BLaER1 (cell line): ENCODE results near the gene KDM3B.

ENCODE experiments used
- H3K27ac ChIP-seq: shearing (Covaris generic); formaldehyde crosslinking; 2 replicates; pipeline ENCODE4 v1.8.1; 2022
- H3K27me3 ChIP-seq: shearing (Covaris generic); formaldehyde crosslinking; 2 replicates; pipeline ENCODE4 v1.8.1; 2022
- H3K36me3 ChIP-seq: shearing (Covaris generic); formaldehyde crosslinking; 2 replicates; pipeline ENCODE4 v1.8.1; 2022
- H3K4me1 ChIP-seq: shearing (Covaris generic); formaldehyde crosslinking; 2 replicates; pipeline ENCODE4 v1.8.1; 2022
- H3K4me2 ChIP-seq: shearing (Covaris generic); formaldehyde crosslinking; 2 replicates; pipeline ENCODE4 v1.8.1; 2022
- H3K4me3 ChIP-seq: shearing (Covaris generic); formaldehyde crosslinking; 2 replicates; pipeline ENCODE4 v1.8.1; 2022
- H3K9ac ChIP-seq: shearing (Covaris generic); formaldehyde crosslinking; 2 replicates; pipeline ENCODE4 v1.8.1; 2022
- H3K9me3 ChIP-seq: shearing (Covaris generic); formaldehyde crosslinking; 2 replicates; pipeline ENCODE4 v1.8.1; 2022
- H4K20me1 ChIP-seq: shearing (Covaris generic); formaldehyde crosslinking; 2 replicates; pipeline ENCODE4 v1.8.1; 2022
- Cebpa-rat ChIP-seq: shearing (Covaris generic); IDR thresholded peaks from 2 replicates; pipeline ENCODE4 v1.8.1; 2022

Gene KDM3B

DNA sequence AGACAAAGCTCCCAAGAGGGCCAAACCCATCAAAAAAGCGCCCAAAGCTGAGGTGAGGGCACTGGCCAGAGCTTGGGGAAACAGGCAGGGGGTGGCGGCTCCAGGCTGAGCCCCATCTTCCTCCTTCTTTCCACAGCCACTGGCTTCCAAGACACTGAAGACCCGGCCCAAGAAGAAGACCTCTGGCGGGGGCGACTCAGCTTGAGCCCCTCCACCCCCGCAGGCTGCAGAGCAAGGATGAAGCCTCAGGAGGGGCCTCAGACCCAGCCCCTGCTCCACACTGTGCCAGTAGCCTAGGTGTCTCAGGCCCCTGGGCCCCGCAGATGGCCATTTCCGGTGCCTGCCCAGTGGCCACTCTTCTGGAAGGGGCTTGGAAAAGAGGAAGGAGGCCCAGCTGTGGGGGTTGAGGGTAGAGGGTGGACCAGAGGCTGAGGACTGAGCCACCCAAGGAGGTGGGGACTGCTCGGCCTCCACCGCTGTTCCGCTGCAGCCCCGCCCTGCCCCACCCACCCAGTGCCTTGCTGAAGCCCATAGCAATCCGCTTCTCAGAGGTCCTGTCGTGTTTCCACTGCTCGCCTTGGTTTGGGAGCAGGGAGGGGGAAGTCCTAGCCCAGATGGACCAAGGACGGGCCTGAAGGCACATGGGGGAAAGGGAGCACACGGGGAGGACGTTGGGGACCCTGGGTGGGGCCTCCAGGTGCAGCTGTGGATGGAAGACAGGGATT lies 93.2 kb downstream of the KDM3B start:
- Histone ChIP-seq H3K4me2 (no peak overlapping the region), H3K9ac (no peak overlapping the region), H3K27me3 (no peaks in the 10 kb centered on the region), H3K27ac (no peak overlapping the region), H3K4me1 (no peaks in the 10 kb centered on the region; the same call in 1 of the 2 replicates), H3K9me3 (no peaks in the 10 kb centered on the region), H3K4me3 (no peak overlapping the region), H3K36me3 (no peaks in the 10 kb centered on the region), H4K20me1 (no peaks in the 10 kb centered on the region)
- TF ChIP-seq Cebpa-rat, result no peak

DNA sequence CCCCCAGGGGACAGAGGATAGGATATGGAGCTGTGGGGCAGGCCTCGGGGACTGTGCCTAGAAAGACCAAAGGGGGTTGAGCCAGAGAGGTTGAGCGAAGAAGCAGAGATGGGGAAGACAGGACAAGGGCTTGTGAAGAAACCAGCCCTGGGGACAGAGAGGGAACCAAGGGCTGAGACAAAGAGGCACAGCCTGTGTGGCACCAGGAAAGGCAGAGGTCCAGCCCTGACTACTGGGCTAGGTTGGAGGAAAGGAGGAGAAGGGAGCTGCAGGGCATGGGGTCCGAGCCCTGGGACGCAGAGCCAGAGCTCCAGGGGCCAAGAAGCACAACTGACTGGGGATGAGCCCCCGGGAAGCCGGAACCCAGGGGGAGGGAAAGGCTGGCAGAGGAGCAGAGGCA lies 95.6 kb downstream of the KDM3B start:
- Histone ChIP-seq H3K9ac (no peak overlapping the region), H3K4me1 (no peaks in the 10 kb centered on the region; the same call in 1 of the 2 replicates), H3K27ac (no peak overlapping the region), H4K20me1 (no peaks in the 10 kb centered on the region), H3K4me3 (no peak overlapping the region), H3K9me3 (no peaks in the 10 kb centered on the region), H3K36me3 (no peaks in the 10 kb centered on the region), H3K4me2 (no peak overlapping the region), H3K27me3 (no peaks in the 10 kb centered on the region)
- no peak for TF ChIP-seq Cebpa-rat

DNA sequence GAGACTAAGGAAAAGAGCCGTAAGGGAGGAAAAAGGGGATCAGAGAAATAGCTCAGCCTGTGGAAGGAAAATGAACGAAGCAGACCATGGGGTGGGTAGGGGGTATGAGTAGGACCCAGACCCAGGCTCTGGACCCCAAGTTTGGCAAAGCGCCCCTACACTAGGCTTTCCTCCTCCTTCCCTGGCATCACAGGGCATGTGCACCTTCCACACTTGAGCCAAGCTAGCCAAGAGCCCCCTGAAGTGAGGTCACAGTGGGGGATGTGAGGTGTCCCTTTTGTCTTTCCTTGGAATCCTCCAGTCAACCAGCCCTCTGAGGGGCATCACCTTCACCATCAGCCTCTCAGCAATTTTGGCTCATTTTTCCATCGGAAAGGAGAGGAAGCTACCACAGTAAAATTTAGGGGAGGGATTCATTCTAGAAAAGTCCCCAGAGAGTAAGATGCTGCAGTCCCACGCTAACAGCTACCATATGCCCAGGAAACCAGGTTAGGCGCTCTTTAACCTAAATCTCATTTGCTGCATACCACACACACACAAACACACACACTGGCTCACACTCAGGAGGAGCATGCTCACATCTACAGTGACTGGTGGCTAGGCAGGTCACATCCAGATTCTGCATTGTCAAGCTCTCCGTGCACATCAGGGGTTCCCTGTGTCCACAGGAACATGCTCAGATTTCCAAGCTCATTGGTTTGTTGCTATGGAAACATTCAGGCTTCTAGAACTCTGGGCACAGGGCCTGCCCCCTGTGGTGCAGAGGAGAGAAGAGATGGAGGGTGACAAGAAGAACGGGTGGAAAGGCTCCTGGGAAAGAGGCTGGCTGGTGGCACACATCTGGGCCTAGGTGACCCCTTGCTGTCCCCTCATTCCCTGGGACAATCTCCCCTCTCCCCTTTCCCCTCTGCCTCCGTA lies 96.3 kb downstream of the KDM3B start:
- no peaks in the 10 kb centered on the region for H4K20me1 ChIP-seq
- no peak overlapping the region for H3K9ac ChIP-seq
- no peak for TF ChIP-seq Cebpa-rat
- H3K4me2 ChIP-seq, result no peak overlapping the region
- no peaks in the 10 kb centered on the region for H3K9me3 ChIP-seq
- H3K36me3 ChIP-seq, result no peaks in the 10 kb centered on the region
- H3K4me1 ChIP-seq, result no peaks in the 10 kb centered on the region; the same call in 1 of the 2 replicates
- H3K4me3 ChIP-seq, result no peak overlapping the region
- no peak overlapping the region for H3K27ac ChIP-seq
- H3K27me3 ChIP-seq, result no peaks in the 10 kb centered on the region

DNA sequence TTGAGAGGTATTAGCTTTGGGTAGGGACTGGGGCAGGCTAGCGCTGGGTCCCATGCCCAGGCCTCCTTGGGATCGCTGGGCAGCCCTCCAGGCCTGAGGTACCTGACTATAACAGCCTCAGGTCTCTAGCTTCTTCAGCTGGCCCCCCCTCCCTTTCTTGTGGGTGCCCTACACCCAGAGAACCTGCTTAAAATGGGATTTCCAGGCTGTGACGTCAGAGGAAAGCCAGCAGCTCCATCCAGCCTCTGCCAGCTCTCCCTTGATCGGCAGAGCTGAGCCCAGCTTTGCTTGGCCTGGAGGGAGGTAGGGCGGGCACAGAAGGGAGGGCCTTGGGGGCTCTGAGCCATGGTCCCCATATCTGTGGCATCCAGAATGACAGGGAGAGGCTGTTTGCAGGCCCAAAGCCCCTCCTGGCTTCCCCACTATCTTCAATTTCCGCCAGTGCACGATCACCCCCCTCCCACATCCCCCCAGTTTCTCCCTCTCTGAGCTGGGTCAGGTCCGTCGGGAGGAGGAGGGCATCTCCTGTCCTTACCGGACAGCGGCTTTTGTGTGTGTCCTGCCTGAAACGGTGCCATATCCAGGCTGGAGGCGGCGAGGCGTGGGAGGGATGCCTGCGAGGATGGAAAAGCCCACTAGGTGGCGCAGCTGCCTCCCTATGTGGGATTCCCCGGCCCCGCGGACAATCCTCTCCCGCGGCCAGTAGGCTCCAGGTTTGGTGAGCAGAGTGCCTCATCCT lies 97.2 kb downstream of the KDM3B start:
- TF ChIP-seq Cebpa-rat, result no peak
- H3K9ac ChIP-seq, result peak overlapping the region; percentile 38; the same call in 1 of the 2 replicates
- H3K4me2 ChIP-seq, result peak overlapping the region; percentile 53
- peak overlapping the region; percentile 27; the same call in 1 of the 2 replicates for H3K27ac ChIP-seq
- no peaks in the 10 kb centered on the region for H3K36me3 ChIP-seq
- no peaks in the 10 kb centered on the region; the same call in 1 of the 2 replicates for H3K4me1 ChIP-seq
- H3K4me3 ChIP-seq, result no peak overlapping the region
- no peaks in the 10 kb centered on the region for H3K27me3 ChIP-seq
- no peaks in the 10 kb centered on the region for H4K20me1 ChIP-seq
- H3K9me3 ChIP-seq, result no peaks in the 10 kb centered on the region

DNA sequence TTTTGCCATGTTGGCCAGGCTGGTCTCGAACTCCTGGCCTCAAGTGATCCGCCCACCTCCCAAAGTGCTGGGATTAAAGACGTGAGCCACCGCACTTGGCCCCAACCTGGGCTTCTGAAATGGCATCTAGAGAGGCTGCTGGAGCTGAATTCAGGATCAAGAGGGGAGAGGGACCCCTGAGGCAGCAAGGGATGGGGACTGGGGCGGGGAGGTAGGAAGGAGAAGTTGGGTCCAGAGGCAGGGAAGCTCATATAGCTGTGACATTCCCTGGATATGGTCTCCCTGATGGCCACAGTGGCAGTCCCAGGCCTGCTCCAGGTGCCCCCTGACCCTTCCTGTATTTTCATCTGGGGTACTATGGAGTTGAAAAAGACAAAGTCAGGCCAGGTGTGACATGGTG lies 98.5 kb downstream of the KDM3B start:
- no peak overlapping the region for H3K27ac ChIP-seq
- no peak overlapping the region for H3K4me2 ChIP-seq
- no peak for TF ChIP-seq Cebpa-rat
- H3K36me3 ChIP-seq, result no peaks in the 10 kb centered on the region
- H3K27me3 ChIP-seq, result no peaks in the 10 kb centered on the region
- no peaks in the 10 kb centered on the region; the same call in 1 of the 2 replicates for H3K4me1 ChIP-seq
- no peak overlapping the region for H3K9ac ChIP-seq
- no peak overlapping the region for H3K4me3 ChIP-seq
- H3K9me3 ChIP-seq, result no peaks in the 10 kb centered on the region
- H4K20me1 ChIP-seq, result no peaks in the 10 kb centered on the region

DNA sequence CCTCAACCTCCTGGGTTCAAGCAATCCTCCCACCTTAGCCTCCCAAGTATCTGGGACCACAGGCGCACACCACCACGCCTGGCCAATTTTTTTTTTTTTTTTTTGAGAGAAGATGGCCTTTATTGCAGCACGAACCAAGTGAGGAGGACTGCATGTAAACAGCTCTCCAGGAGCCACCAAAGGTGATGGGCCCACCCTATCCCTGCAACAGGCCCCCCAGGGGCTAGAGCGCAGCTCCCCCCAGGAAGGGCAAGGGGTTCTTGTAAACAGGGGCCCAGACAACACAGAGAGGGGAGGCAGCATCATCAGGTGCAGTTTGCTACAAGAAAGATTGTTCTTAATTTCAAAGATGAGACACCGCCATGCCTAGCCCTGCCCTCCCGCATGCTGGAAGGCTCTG lies 100.2 kb downstream of the KDM3B start:
- no peak overlapping the region for H3K27ac ChIP-seq
- H3K27me3 ChIP-seq, result no peaks in the 10 kb centered on the region
- no peaks in the 10 kb centered on the region for H3K9me3 ChIP-seq
- no peak overlapping the region for H3K4me2 ChIP-seq
- TF ChIP-seq Cebpa-rat, result no peak
- no peak overlapping the region for H3K9ac ChIP-seq
- peaks cover 9% of the 10 kb centered on the region for H3K4me1 ChIP-seq
- H3K4me3 ChIP-seq, result no peak overlapping the region
- H3K36me3 ChIP-seq, result no peaks in the 10 kb centered on the region
- H4K20me1 ChIP-seq, result no peaks in the 10 kb centered on the region

DNA sequence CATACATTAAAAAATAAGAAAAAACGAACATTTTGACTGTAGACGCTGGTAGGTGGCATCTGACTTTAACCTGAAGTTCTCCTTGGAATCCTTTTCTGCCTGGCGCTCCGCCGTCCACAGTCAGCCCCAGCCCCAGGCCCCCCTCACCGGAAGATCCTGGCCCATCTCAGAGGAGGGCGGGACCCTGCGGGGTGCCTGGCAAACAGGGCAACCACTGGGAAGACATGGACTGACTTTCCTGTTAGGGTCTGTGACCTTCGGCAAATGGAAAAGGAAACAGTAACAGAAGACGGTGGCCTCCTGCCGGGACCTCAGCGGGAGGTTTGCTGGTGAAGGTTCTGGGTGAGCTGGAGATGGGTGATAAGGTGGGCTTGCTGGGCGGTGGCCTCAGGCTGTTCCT lies 101.1 kb downstream of the KDM3B start:
- no peaks in the 10 kb centered on the region for H4K20me1 ChIP-seq
- no peak overlapping the region for H3K4me2 ChIP-seq
- no peak overlapping the region for H3K27ac ChIP-seq
- no peaks in the 10 kb centered on the region for H3K9me3 ChIP-seq
- no peaks in the 10 kb centered on the region for H3K27me3 ChIP-seq
- no peak overlapping the region for H3K9ac ChIP-seq
- no peak for TF ChIP-seq Cebpa-rat
- no peak overlapping the region for H3K4me3 ChIP-seq
- H3K4me1 ChIP-seq, result peaks cover 18% of the 10 kb centered on the region
- H3K36me3 ChIP-seq, result no peaks in the 10 kb centered on the region

DNA sequence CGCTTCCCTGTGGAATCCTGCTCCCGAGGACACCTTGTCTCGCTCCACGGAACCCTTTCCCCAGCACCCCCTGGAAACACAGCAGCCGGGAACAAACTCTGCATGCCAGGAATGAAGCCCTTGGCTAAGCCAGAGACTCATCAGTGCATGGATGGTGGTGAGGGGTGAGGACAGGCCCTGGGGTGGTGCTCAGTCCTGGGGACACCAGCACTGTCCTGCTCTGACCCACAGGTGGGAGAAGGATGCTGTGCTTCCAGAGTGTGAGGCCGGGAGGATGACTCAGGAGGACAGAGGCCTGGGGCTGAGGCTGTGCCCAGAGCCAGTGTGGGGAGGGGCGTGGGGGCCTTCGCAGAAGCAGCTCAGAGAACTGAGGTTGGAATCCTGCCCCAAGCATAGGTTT lies 101.6 kb downstream of the KDM3B start:
- no peaks in the 10 kb centered on the region for H3K27me3 ChIP-seq
- H3K4me3 ChIP-seq, result no peak overlapping the region
- no peak overlapping the region for H3K9ac ChIP-seq
- no peak overlapping the region for H3K27ac ChIP-seq
- peaks cover 23% of the 10 kb centered on the region for H3K4me1 ChIP-seq
- no peaks in the 10 kb centered on the region for H3K9me3 ChIP-seq
- no peaks in the 10 kb centered on the region for H3K36me3 ChIP-seq
- H3K4me2 ChIP-seq, result no peak overlapping the region
- TF ChIP-seq Cebpa-rat, result no peak
- no peaks in the 10 kb centered on the region for H4K20me1 ChIP-seq

DNA sequence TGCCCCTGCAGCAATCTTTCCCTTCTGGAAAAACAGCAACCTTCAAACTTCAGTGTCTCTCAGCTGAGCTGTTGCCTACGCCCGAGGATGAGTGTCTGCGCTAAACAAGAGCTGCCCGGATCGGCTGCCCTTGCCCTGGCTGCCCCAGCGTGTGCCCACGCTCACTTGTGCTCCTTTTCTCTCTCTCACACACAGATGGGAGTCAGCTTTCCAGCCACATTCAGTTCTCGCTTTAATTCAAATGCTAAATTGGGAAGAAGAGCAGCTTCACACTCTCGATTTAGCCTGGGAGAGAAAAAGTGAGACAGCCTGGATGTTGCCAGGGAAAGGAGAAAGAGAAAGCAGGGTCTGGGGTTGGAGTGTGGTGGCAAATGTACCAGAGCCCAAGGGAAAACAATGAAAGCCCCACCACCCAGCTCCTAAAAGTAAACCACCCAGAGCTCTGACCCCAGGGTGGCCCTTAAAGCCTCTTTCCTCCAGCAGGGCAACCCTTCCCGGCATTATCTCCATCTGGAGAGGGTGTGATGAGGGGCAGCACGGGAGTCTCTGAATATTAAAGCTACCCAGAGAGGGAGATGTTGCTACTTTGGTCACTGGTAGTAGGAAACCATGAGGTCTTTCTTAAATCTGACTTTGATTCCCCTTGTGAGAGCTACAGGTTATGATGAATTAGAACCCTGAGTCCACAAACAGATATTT lies 102.9 kb downstream of the KDM3B start:
- no peak overlapping the region for H3K4me3 ChIP-seq
- no peak overlapping the region for H3K27ac ChIP-seq
- no peak overlapping the region for H3K9ac ChIP-seq
- no peaks in the 10 kb centered on the region for H3K27me3 ChIP-seq
- peaks cover 36% of the 10 kb centered on the region for H3K4me1 ChIP-seq
- H4K20me1 ChIP-seq, result no peaks in the 10 kb centered on the region
- no peak overlapping the region for H3K4me2 ChIP-seq
- H3K9me3 ChIP-seq, result no peaks in the 10 kb centered on the region
- TF ChIP-seq Cebpa-rat, result no peak
- no peaks in the 10 kb centered on the region for H3K36me3 ChIP-seq
